HG03175 (cell line): Measurements from ENCODE around the gene CELF4.

Source experiments
- ATAC-seq: cut with Tn5 transposase; IDR thresholded peaks from one replicate; pipeline ENCODE4 v1.9.1; 2021; ENCODE audit warnings: mild to moderate bottlenecking, moderate library complexity; ENCODE audit not compliant: unreplicated experiment

The CELF4 gene

DNA sequence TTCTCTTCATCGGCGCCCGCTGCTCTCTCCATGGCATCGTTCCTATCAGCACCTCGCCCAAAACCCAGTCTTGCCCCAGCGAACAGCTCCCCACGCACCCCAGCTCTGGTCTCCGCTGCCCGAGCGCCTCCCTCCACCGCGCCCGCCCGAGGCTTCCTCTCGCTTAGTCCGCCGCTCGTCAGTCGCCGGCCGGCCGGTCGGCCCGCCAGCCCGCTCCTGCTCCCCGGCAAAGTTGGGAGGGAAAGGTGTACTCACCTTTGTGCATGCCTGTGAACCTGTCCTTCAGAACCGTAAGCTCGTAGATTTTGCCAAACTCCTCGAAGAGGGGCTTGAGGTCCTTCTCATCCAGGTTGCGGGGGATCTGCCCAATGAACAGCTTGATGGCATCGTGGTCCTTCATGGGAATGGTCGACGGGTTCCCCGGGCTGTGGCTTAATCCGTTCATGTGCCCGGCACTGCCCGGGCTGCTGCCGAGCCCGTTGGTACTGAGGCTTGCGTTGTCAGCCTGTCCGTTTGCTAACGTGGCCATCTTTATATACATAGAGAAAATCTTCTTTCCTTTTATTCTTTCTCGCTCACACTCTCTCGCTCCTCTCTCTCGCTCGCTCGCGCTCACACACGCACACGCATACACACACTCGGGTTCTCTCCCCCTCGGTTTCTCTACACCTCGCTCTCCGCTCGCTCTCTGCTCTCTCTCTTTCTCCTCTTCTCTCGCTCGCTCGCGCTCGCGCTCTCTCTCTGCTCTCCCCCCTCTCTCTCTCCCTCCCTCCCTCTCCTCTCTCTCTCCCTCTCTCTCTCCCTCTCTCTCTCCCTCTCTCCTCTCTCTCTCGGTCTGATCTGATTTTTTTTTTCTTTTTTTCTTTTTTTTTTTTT is at the start of gene CELF4:
CELF4 (minus strand) TSS at position 698 of the 876 bp plus-strand sequence.
- no peak for ATAC-seq

GRCh38 chr18:37613253-37613565 is 47.6 kb upstream of the CELF4 start:
- no peak for ATAC-seq

DNA sequence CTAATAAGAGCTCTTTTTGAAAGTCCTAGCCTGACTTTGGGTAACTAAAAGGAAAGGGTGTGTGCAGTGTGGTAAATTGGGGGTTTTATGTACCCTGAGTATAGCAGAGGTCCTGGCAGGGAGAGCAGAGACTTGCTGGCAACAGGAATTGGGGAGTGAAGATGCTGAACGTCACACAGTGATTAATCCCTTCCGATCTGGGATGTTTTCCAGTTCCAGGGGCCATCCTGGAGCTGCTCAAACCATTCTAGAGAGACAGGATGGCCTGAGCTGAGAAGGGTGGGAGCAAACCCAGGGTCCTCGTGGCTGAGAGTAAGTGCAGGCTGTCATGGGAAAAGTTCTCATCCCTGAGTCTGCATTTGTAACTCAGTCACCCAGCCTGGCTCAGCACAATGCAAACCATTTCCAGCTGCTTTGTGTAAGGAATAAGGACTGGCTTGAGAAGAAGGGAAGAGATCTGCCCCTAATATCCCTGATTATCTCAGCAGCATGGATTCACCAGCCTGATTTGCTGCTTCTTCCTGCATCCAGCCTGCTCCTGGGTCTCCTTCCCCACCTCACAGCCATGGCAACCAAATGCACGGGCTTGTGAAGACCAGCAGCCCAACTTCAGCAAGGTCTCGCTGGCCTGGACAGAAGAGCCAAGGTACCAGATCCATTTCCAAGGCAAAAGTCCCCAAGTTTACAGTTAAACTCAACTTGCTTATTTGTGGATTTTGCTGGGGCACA is 47.1 kb upstream of the CELF4 start:
- ATAC-seq: no peak

GRCh38 chr18:37611614-37612279 is 46.1 kb upstream of the CELF4 start:
- no peak for ATAC-seq

- no peak for ATAC-seq
Measured at GRCh38 chr18:37608876-37609275, 43.3 kb upstream of the CELF4 start.

- no peak for ATAC-seq
Measured at GRCh38 chr18:37607281-37607680, 41.7 kb upstream of the CELF4 start.

- no peak for ATAC-seq
Measured at GRCh38 chr18:37604032-37604431, 38.4 kb upstream of the CELF4 start.

DNA sequence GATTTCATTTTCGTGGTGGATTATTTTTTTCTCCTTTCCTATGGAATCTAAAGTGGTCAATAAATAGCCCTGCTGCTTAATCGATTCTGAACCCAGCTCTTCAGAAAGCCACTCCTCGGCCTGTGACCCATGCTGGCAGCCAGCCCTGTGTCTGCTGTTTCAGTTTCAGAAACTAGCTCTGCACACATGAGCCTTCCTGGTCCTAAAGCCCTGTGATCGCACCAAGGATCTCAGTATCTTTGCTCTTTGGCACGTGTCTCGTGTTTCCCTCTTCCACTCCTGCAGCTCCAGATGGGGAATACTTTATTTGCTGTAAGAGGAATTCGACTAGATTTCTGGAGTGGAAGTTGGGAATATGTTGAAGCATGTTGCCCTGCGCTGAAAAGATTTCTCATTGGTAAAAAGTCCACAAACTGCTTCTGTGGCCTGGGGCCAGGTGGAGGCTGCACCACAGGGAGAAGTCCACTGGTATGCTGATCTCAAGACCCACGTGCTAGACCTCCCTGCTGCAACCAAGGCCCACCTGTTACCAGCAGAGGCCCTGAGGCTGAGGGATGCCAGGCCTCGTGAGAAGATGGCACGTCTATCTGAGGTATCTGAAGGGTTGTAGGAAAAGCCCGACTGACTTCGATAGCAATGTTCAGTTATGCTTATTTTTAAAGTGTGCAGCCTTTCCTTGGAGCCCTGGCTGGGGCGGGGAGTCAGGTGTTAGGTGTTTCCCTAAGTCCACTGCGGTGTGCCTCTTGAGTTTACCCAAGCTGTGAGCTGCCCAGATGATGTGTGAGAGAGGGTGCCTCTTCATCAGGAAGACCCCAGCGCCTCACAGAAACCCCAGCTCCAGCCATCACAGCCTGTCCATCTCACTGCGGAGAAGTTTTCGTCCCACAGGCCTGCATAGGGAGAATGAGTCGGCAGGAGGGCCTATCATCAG is 33.6 kb upstream of the CELF4 start:
- ATAC-seq: no peak

GRCh38 chr18:37598396-37598795 is 32.8 kb upstream of the CELF4 start:
- no peak for ATAC-seq

DNA sequence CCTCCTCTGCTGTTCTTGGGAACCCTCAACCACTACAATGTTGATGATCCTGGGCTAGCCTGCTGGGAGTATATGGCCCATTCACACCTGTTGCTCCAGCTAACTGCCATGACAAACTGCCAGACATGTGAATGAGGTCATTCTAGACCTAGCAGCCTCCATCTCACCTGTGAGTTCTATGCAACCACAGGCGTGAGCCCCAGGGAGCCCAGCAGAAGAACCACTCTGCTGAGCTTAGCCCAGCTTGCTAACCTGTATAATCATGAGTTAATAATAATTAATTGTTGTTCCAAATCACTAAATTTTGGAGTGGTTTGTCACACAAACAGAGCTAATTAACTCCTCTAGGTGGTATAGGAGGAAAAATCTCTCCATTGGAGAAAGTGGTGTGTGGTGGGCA is 24.7 kb upstream of the CELF4 start:
- no peak for ATAC-seq

DNA sequence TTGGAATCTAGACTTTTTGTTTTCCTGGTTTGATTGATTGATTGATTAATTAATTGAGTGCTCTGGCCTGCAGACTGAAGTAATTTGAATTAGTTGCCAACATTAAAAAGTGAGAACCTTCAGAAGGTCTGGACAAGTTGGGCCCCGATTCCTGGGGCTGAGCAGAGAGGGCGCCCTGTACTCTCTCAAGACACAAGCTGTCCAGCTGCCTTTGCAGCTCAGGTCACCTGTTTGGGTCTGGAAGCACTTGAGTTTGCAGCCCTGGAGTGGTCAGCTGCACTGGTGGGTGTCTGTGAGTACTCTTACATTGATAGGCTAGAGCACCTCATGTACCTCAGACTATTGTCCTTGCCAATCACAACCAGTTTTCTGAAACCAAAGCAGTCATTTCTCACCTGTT is 22.7 kb upstream of the CELF4 start:
- no peak for ATAC-seq

GRCh38 chr18:37586656-37587225 is 21.1 kb upstream of the CELF4 start:
- ATAC-seq: no peak

DNA sequence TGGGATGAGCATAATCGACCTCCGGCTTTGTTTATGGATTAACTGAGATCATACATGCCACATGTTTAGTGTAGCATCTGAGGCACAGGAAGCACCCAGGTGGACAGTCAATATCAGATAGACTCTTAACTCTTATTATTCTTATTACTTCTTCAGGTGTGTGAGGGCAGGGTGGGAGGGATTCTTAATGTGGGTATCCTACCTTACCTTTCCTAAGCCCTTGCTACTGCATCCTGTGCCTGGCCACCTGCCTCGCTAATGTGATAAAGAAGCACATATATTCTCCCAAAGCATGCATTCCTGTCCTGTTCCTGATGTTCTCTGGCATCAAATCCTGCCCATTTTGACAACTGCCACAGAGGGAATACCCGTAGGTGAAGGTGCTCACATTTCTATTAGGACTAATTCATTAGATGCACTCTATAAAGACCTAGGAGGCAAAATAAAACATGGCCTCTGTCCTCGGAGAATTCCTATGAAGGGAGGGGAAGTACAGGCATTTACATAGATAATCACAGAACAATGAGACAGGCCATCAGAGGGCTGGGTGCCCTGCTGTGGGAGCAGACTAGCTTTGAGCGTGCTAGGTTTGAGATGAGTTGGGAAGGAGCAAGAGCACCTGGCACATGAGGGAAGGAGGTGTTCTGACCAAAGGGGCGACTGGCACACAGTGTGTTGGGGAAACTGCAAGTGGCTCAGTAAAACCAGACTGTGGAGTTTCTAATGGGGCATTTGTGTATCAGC is 19.5 kb upstream of the CELF4 start:
- ATAC-seq: no peak

GRCh38 chr18:37584217-37584616 is 18.6 kb upstream of the CELF4 start:
- no peak for ATAC-seq

DNA sequence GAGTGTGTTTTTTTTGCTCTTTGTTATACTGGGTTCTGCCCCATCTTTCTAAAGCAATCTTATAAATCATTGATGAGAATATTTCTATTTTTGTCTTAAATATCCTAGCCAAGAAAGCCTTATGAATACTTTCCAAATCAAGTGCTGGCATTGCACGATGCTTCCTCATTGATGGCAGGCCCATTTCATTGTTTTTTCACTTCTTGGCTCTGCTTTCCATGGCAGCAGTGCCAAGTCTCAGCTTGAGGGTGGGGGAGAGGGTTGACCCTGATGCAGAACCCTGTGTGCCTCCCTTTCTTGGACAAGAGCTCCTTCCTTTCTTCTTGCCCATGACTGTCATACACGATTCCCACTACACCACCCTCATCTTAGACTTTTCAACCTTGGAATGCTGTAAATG is 16.7 kb upstream of the CELF4 start:
- no peak for ATAC-seq

DNA sequence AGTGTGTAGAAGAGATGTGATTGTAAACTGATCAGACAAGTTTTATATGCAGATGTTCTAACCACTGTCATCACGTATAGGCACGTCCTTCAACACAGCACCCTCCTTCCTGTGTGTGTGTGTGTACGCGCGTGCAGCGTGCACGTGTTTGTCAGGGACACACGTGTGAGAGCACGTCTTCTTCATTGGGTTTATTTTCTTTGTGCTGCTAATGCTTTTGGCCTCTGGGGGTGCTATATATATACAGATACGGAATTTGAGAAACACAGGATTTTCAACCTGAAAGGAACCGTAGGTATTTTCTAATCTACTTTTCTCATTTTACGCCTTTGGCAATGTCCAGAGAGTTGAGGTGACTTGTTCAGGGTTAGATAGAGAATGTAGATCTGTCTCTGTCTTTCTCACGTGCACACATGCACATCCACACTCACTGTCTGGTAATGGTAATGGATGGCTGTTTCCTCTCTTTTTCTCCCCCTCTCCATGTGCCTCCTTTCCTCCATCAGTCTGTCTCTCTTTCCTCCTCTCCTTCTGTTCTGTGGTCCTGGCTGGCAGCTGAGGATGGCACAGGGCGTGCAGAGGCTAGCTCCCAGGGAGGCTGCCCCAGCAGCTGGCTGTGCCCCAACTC is 13.4 kb upstream of the CELF4 start:
- ATAC-seq: no peak

DNA sequence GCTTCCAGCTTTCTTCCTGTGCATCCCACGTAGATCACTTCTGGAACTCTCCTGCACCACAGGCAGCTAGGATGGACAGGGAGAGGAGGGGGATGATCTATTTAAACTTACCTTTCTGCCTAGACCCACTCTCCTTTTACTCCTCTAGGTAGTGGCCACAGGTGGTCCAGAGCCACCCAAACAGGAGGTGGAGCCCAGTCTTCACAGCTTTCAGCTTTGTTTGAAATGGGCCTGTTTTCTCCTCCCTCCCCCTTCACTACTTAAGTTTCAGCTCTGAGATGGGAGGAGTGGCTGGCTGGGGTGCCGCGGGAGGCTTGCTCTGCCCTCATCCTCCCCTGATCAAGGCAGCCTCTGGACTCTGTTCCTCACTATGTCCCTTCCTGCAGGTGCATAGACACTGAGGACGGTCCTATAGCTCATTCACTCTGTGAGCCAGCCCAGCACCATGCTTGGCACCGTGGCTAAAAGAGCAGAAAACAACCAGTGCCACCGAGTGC is 12.6 kb upstream of the CELF4 start:
- no peak for ATAC-seq

GRCh38 chr18:37577051-37577611 is 11.5 kb upstream of the CELF4 start:
- ATAC-seq: no peak

- ATAC-seq: no peak
Measured at GRCh38 chr18:37575646-37576045, 10.0 kb upstream of the CELF4 start.
